ENCODE measurements around the gene C11orf24. TPM values are rescaled to one million over a fixed set of nuclear protein-coding genes. Genes with fewer than 3 reads are reported as not detected.
"Not testable (repeated sequence)": the region's sequence is repeated elsewhere in the genome, so short reads cannot be mapped to it uniquely, and the experiment has no call there.

The C11orf24 gene
- total and polyA plus RNA-seq, 2 of the 4 experiments (the other 2 are of a cell fraction): 42.5 to 135 TPM

DNA sequence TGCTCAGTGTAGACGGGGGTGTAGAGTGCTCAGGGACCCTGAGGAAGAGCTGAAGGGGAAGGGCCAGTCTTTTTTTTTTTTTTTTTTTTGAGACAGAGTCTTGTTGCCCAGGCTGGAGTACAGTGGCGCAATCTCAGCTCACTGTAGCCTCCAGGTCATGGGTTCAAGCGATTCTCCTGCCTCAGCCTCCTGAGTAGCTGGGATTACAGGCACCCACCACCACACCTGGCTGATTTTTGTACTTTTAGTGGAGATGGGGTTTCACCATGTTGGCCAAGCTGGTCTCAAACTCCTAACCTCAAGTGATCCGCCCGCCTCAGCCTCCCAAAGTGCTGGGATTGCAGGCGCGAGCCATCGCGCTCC is 27.7 kb upstream of the C11orf24 start:
- H3K9ac ChIP-seq (ENCODE audit: low read depth, low read length); ATAC-seq (ENCODE audit: low read depth); H2BK120ac ChIP-seq (ENCODE audit: low read depth, low read length); H3K36me3 ChIP-seq (ENCODE audit: control insufficient read depth, insufficient read depth, low read length); H3K9me1 ChIP-seq (ENCODE audit: insufficient read depth, low read length); H3K9me3 ChIP-seq (ENCODE audit: control insufficient read depth, insufficient read depth, low read length); H3K4ac ChIP-seq (ENCODE audit: low read depth, low read length); DNase-seq; H3K4me2 ChIP-seq (ENCODE audit: low read depth, low read length); H4K5ac ChIP-seq (ENCODE audit: low read depth, low read length); H3K27ac ChIP-seq (ENCODE audit: insufficient read depth, low read length); H3K23ac ChIP-seq (ENCODE audit: low read depth, low read length); H4K91ac ChIP-seq (ENCODE audit: insufficient read depth, low read depth, low read length); H2AFZ ChIP-seq (replicated peaks; ENCODE audit: low read length, poor library complexity); H3K79me1 ChIP-seq (ENCODE audit: low read depth in 1 of 2, low read length in 2 of 2); dilution Hi-C loops (cut with HindIII; ENCODE audit: low sequenced_read_pairs, unreplicated experiment); BruUV-seq (replicated peaks); H2AK9ac ChIP-seq (replicated peaks; ENCODE audit: low read depth, low read length, poor library complexity); H3K56ac ChIP-seq (ENCODE audit: extremely low read depth, insufficient read depth, low read length); H2BK20ac ChIP-seq (ENCODE audit: low read depth, low read length); H4K20me1 ChIP-seq (ENCODE audit: insufficient read depth, low read length); H3K4me3 ChIP-seq (ENCODE audit: insufficient read depth, low read depth, low read length); intact Hi-C loops (cut with micrococcal nuclease); H4K8ac ChIP-seq (ENCODE audit: low read depth in 2 of 2, low read length in 2 of 2); H3K14ac ChIP-seq (replicated peaks; ENCODE audit: low read depth, low read length); POLR2A ChIA-PET (ENCODE audit: unreplicated experiment); H2BK5ac ChIP-seq (ENCODE audit: low read depth, low read length, poor library complexity, severe bottlenecking); H3K27me3 ChIP-seq (ENCODE audit: control insufficient read depth, insufficient read depth, low read length); H2BK15ac ChIP-seq (ENCODE audit: low read depth, low read length); H3K18ac ChIP-seq (ENCODE audit: low read depth, low read length); H2AK5ac ChIP-seq (ENCODE audit: low read depth, low read length); H3K4me1 ChIP-seq (ENCODE audit: control insufficient read depth, insufficient read depth, low read length): not testable (repeated sequence)
- in situ Hi-C loops (cut with MboI; ENCODE audit: low sequenced_read_pairs): loop anchor here (5.0 kb wide), 1 partner anchor 42 kb away; no protein-coding TSS in a partner anchor
- WGBS, 2 experiments (ENCODE audit: extremely low coverage in 2 of 2, insufficient read length in 1 of 2): no CpG with 5 or more reads among the region's 9 CpGs
- CTCF ChIA-PET: interaction anchor here (0.6 kb wide), 1 partner anchor 42 kb away, joined by 3 read pairs; no protein-coding TSS in a partner anchor
